C4-2B (cell line): Measurements from ENCODE around the gene THBS2.
"Not testable (repeated sequence)": the region's sequence is repeated elsewhere in the genome, so short reads cannot be mapped to it uniquely, and the experiment has no call there.

Experiments
- H3K27ac ChIP-seq: fragments of 450-650 bp; 2 replicates; pipeline ENCODE4 v1.5.1; 2017
- CTCF ChIP-seq: fragments of 450-650 bp; conservative IDR thresholded peaks from 2 replicates; pipeline ENCODE4 v1.5.1; 2017; ENCODE audit warnings: mild to moderate bottlenecking
- ZFX ChIP-seq: fragments of 450-650 bp; IDR thresholded peaks from 2 replicates; pipeline ENCODE4 v1.6.1; 2017

THBS2 gene

GRCh38 chr6:169253337-169254238 is at the start of gene THBS2:
THBS2 (minus strand) TSS chr6:169253846; CDS start chr6:169250784, 3,062 bp downstream.
- no peak within 1 kb of the TSS for H3K27ac ChIP-seq
- TF ChIP-seq CTCF (no peak), ZFX (no peak)

- no peak overlapping the region for H3K27ac ChIP-seq
- TF ChIP-seq CTCF (no peak), ZFX (no peak)
Measured at GRCh38 chr6:169302716-169303115, 49.1 kb upstream of the THBS2 start.

GRCh38 chr6:169302255-169302654 is 48.6 kb upstream of the THBS2 start:
- TF ChIP-seq CTCF (no peak), ZFX (no peak)
- no peak overlapping the region for H3K27ac ChIP-seq

- TF ChIP-seq ZFX: no peak
- no peak for TF ChIP-seq CTCF
- H3K27ac ChIP-seq: no peak overlapping the region
Measured at GRCh38 chr6:169300916-169301315, 47.3 kb upstream of the THBS2 start.

- H3K27ac ChIP-seq: not testable (repeated sequence)
Measured at GRCh38 chr6:169298626-169299025, 45.0 kb upstream of the THBS2 start.

- H3K27ac ChIP-seq: no peak overlapping the region
- TF ChIP-seq CTCF (no peak), ZFX (no peak)
Measured at GRCh38 chr6:169296622-169297021, 43.0 kb upstream of the THBS2 start.

- TF ChIP-seq CTCF: no peak
- no peak overlapping the region for H3K27ac ChIP-seq
Measured at GRCh38 chr6:169296170-169296569, 42.5 kb upstream of the THBS2 start.

GRCh38 chr6:169293196-169293595 is 39.5 kb upstream of the THBS2 start:
- H3K27ac ChIP-seq: no peak overlapping the region
- no peak for TF ChIP-seq ZFX
- TF ChIP-seq CTCF: no peak
